ENCODE measurements around the gene RNF225.

Gene RNF225

DNA sequence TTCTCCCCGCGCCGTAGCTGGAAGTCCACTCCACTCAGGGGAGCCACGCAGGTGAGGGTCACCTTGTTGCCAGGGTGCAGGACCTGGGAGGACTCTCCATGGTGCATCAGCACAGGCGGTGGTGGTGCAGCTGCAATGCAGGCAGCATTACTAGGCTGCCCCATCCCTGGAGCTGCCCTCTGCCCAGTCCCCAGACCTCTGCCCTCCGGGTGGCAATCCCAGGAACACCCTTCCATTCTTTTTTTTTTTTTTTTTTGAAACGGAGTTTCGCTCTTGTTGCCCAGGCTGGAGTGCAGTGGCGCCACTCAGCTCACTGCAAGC lies 43.9 kb upstream of the RNF225 start:
- in situ Hi-C loops (cut with HindIII; ENCODE audit: low sequenced_read_pairs), result no loop called here
- TF ChIP-seq, protein P1, sequence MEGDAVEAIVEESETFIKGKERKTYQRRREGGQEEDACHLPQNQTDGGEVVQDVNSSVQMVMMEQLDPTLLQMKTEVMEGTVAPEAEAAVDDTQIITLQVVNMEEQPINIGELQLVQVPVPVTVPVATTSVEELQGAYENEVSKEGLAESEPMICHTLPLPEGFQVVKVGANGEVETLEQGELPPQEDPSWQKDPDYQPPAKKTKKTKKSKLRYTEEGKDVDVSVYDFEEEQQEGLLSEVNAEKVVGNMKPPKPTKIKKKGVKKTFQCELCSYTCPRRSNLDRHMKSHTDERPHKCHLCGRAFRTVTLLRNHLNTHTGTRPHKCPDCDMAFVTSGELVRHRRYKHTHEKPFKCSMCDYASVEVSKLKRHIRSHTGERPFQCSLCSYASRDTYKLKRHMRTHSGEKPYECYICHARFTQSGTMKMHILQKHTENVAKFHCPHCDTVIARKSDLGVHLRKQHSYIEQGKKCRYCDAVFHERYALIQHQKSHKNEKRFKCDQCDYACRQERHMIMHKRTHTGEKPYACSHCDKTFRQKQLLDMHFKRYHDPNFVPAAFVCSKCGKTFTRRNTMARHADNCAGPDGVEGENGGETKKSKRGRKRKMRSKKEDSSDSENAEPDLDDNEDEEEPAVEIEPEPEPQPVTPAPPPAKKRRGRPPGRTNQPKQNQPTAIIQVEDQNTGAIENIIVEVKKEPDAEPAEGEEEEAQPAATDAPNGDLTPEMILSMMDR (IDR thresholded peaks at IDR 0.05; ENCODE audit: low read depth, low read length), result no peak
- no peak overlapping the region for H3K4me3 ChIP-seq (ENCODE audit: low read depth, low read length)
- no peak for DNase-seq (ENCODE audit: low read depth, low spot score)

DNA sequence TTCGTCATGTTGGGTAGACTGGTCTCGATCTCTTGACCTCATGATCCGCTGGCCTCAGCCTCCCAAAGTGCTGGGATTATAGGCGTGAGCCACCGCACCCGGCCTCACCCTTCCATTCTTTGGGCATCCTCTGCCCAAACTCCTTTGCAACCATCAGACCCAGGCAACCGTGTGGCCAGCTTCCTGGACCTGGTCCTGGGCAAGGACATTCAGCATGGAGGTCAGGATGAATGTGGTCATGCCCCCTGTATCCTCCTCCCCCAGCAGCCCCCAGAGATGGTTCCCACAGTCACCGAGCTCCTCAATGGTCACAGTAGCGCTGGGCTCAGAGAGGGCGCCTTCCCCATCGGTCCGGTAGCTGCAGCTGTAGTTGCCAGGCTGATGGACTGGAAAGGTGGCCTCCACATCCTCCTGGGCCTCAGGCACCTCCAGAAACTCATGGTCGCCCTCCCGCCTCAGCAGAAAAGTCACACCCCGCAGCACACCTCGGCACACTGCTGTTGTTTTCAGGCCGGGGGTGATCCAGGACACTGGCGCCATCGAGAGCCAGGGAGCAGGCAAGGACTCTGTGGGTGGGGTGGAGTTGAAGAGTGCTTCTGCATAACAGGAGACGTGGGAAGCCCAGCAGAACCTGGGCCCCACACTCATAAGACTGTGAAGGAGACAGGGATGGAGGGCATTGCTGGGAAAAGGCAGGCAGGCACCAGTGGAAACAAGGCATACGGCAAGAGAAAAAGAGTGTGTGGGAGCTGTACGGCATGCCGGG lies 43.3 kb upstream of the RNF225 start:
- no peak for DNase-seq (ENCODE audit: low read depth, low spot score)
- in situ Hi-C loops (cut with HindIII; ENCODE audit: low sequenced_read_pairs), result no loop called here
- TF ChIP-seq, protein P1 (IDR thresholded peaks at IDR 0.05; ENCODE audit: low read depth, low read length), result no peak

DNA sequence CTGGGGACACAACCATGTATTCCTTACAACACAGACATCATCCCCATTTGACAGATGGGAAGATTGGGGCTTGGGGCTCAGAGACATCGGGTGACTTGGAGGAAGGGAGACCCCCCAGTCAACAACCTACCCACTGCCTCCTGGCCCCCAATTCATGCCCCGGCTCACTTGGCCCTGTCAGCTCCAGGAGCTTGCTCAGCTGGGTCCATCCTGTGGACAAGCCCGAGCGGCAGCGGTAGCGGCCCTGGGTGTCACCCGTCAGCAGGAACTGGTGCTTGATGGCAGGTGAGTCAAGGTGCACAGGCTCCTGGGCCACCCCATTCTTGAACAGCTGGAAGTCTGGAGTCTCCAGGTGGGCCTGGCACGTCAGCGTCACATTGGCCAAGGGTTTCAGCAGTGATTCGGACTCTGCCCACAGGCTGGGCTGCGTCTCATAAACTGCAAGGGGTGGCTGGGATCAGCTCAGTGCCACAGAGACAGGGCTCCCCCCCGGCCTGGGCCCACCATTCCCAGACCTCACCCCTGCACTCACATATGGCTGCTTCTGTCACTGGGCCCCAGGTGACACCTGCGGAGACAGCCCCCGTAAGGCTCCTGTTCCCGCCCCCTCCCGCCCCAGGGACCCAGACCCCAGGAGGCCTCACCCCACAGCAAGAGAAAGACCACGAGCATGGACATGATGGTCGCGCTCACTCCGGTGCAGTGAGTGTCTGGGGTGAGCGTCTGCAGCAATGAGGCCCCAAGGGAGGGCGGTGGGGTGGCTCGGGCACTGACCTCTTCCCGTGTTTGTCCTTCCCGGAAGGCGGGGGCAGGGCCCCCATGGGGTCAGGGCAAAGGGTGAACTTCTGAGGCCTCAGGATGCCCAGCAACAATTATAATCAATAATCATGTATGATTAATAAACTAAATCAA lies 42.4 kb upstream of the RNF225 start, which contains the start of gene A1BG:
TSS of gene A1BG (minus strand) at position 733 of the 912 bp plus-strand sequence. CDS start at position 678, 55 bp downstream.
- in situ Hi-C loops (cut with HindIII; ENCODE audit: low sequenced_read_pairs), result no loop called here
- no peak within 1 kb of the TSS for H3K4me3 ChIP-seq (ENCODE audit: low read depth, low read length)
- no peak for DNase-seq (ENCODE audit: low read depth, low spot score)
- TF ChIP-seq, protein P1 (IDR thresholded peaks at IDR 0.05; ENCODE audit: low read depth, low read length), result no peak

More for the DNA sequence above, 43.3 kb upstream of the RNF225 start:
- H3K4me3 ChIP-seq (ENCODE audit: low read depth, low read length), result no peak overlapping the region

DNA sequence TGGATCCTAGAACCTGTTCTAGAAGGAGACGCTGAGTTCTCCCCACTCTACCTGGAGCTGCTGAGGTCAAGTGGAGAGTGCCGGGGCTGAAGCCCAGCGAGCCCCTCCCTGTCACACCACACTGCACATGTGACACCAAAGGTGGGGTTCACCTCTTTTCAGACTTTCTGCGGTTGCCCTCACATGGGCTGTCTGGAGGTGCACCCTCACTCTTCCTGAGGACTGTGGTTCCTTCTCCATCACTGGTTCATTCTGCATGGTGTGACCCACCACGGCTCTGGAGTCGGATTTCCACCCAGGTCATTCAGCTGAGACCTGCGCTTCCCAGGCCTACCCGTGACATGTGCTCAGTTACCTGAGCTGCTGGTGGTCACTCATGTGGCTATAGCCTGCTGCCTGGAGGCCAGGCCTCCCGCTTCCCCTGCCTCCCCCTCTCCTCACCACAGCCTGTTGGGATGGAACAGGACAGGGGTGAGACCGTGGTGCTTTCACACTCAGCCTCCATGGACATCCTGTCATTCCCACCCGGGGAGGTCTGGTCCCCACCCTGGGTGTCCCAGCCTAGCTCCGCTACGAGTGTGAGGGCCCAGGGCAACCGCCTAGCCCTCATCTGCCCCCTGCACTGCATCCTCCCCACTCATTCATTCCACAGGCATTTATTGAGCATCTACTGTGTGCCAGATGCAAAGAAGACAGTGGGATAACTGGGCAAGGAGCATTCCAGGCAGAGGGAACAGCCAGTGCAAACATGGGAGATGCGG lies 41.6 kb upstream of the RNF225 start:
- in situ Hi-C loops (cut with HindIII; ENCODE audit: low sequenced_read_pairs), result no loop called here
- H3K4me3 ChIP-seq (ENCODE audit: low read depth, low read length), result no peak overlapping the region
- TF ChIP-seq, protein P1 (IDR thresholded peaks at IDR 0.05; ENCODE audit: low read depth, low read length), result no peak
- DNase-seq (ENCODE audit: low read depth, low spot score), result no peak

DNA sequence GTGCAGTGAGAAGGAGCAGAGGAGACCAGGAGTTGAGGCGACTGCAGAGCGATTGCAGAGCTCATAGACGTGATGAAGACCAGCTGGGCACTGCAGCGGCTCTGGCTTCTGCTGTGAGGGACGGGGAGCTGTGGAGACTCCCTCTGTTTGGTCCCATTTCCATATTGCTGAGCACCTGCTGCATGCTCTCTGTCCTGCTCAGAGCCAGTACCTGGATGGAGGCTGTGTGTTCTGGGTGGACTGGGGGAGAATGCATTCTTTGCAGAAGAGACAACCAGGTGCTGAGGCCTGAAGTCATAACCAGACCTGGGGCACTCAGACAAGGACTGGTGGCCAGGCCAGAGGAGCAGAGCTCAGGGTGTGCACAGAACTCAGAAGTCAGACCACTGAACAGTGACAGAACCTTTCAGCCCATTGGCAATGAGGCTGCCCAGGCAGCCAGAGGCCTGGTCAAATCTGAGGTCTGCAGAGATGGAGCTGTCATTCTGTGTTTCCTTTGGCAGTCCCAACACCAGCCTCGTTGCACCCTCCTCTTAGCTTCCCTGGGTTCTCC lies 40.9 kb upstream of the RNF225 start:
- H3K4me3 ChIP-seq (ENCODE audit: low read depth, low read length), result no peak overlapping the region
- in situ Hi-C loops (cut with HindIII; ENCODE audit: low sequenced_read_pairs), result no loop called here
- DNase-seq (ENCODE audit: low read depth, low spot score), result no peak
- TF ChIP-seq, protein P1 (IDR thresholded peaks at IDR 0.05; ENCODE audit: low read depth, low read length), result no peak
